T follicular helper cell (primary cell): ENCODE data around the gene PUM2.

Experiments
- DNase-seq: peaks from one replicate; pipeline ENCODE4 v3.0.0-alpha.2; 2020; ENCODE audit warnings: low read depth

Gene PUM2

DNA sequence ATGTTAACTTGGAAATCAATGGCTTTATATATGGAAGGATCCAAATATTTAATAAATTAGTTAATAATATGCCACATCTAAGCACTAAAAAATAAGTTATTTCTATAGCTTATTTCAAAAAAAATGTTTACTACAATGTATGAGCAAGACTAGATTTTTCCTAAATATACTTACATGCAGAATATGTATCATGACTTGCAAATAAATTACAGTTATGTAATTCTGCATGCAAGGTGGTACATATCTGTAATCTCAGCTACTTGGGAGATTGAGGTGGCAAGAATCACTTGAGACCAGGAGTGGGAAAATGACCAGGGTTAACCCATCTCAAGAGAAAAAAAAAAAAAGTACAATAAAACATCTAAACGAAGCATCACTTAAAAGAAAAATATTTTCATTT, 11.6 kb downstream of the PUM2 start:
- no peak for DNase-seq

DNA sequence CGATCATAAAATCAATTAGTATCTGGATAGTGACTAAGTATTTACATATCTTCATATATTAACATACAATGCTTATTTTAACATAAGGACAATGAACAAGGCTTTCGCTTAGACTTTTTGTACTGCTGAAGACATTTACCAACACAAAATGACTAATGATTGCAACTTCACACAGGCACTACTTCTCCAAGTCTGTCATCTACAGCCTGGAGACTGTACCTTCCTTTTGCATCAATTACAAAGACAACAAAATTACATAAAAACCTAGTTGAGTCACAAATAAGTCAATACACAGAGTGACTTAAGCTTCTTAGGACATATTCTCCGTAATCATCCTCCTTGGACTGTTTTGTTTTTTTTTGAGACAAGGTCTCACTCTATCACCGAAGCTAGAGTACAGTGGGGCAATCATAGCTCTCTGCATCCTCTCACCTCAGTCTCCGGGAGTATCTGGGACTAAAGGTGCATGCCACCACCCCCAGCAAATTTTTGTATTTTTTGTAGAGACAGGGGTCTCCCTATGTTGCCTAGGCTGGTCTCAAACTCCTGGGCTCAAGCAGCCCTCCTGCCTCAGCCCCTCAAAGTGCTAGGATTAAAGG, 15.9 kb downstream of the PUM2 start:
- no peak for DNase-seq

DNA sequence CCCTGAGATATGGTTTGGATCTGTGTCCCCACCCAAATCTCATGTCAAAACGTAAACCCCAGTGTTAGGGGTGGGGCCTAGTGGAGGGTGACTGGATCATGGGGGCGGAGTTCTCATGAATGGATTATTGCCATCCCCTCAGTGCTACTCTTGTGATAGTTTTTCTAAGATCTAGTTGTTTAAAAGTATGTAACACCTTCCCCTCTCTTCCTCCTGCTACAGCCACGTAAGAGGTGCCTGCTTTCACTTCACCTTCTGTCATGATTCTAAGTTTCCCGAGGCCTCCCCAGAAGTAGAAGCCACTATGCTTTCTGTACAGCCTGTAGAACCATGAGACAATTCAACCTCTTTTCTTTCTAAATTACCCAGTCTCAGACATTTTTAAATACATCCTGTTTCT, 16.9 kb downstream of the PUM2 start:
- DNase-seq = no peak

DNA sequence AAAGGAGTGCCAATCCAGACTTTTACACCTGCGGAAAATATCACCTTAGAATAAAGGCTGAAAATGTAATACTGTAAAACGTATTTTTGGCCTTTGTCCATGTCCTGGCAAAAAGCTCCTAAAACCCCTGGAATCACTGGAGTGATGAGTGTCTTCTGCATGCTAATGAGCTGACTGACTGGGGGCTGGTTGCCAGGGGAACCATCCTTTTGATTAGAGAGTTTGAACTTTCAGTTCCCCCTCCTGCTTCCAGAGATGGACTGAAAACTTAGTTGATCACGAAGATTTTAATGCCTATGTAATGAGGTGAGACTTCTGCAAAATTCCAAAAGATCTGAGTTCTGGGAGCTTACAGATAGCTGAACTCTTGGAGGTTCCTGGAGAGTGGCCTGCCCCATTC, 20.5 kb downstream of the PUM2 start:
- no peak for DNase-seq

DNA sequence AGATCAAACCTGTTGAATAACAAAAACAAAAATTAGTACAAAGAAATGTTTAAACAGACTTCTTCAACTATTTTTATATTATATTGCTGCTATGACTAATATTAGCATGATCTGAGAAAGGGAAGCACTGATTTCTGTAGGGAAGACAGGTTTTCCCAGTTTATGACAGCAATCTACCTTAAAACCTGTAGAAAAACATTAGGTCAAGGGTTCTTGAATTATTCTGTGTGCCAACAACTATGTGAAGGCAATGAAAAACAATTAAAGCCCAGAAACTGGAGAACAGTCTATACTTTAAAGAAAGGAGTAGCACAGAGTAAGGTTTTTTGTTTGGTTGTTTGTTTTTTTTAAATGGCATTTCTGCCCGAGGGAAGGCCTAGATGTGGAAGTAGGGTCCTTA, 23.3 kb downstream of the PUM2 start:
- no peak for DNase-seq

DNA sequence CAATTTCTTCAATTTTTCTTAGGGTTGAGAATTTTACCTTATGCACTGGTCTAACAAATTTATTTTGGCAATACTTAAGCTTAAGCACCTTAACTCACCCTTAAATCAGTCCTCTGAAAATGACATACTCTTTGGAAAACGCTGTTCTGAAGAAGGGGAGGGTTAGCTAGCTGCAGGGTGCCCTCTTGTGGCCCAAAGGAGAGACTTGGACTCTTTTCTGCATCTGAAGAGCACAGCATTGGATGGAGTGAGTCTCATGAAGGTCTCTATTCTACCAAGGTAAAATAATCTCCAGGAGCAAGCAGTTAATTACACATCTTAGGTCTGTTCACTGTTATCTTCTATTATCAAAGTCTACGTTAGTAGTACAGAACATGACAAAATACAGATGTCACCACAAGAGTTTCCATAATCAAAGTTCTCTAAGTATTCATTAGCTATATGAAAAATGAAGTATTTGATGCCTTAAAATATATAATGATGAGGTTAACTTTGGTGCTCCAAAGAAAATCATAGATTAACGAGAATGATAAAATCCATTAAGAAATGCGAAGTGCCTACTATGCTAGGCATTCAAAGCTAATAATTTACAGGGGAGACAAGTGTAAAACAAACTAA, 24.4 kb downstream of the PUM2 start:
- DNase-seq = peak; percentile 26

DNA sequence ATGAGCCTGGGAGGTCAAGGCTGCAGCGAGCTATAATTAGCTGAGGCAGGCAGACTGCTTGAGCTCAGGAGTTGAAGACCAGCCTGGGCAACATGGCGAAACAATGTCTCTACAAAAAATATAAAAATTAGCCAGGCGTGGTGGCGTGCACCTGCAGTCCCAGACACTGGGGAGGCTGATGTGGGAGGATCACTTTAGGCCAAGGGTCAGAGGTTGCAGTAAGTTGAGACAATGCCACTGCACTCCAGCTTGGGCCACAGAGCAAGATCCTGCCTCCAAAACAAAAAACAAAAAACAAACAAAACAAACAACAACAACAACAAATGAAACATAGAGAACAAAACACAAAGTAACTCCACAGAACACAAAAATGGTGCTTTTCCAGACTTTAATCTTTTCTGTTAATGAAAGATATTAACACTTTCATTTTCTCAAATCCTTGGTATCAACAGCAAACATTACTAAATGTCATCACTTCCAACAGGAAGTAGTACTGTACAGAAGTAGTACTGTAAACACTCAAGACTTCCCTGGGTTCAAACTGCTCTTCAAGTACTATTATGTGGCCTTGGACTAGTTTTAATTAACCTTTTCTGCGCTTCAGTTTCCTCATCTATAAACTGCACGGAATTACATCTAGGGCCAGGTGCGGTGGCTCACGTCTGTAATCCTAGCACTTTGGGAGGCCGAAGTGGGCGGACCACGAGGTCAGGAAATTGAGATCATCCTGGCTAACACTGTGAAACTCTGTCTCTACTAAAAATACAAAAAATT, 27.9 kb downstream of the PUM2 start:
- DNase-seq = no peak

DNA sequence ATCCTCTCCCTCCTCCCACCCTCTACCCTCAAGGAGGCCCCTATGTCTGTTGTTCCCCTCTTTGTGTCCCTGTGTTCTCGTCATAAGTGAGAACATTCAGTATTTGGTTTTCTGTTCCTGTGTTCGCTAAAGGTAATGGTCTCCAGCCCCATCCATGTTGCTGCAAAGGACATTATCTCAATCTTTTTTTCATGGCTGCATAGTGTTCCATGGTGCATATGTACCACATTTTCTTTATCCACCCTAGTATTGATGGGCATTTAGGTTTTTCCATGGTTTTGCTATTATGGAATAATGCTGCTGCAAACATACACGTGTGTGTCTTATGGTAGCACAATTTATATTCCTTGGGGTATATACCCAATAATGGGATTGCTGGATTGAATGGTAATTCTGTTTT, 33.0 kb downstream of the PUM2 start:
- no peak for DNase-seq

DNA sequence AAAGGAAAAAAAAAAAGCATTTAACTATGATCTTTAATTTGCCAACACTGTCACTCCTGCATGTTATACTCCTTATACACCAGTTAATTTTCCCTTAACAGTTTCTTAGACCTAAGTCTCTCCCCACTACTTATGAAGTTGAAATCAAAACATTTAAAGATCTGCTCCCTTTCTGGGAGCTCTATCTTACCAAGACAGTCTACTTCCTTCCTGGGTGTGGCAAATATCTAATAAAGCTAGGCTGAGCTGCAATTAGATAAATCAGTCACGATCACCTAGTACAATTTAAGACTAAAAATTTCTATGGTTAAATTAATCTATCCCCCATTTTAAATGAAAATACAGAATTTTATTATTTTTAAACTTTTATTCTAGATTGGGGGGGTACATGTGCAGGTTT, 33.4 kb downstream of the PUM2 start:
- no peak for DNase-seq

DNA sequence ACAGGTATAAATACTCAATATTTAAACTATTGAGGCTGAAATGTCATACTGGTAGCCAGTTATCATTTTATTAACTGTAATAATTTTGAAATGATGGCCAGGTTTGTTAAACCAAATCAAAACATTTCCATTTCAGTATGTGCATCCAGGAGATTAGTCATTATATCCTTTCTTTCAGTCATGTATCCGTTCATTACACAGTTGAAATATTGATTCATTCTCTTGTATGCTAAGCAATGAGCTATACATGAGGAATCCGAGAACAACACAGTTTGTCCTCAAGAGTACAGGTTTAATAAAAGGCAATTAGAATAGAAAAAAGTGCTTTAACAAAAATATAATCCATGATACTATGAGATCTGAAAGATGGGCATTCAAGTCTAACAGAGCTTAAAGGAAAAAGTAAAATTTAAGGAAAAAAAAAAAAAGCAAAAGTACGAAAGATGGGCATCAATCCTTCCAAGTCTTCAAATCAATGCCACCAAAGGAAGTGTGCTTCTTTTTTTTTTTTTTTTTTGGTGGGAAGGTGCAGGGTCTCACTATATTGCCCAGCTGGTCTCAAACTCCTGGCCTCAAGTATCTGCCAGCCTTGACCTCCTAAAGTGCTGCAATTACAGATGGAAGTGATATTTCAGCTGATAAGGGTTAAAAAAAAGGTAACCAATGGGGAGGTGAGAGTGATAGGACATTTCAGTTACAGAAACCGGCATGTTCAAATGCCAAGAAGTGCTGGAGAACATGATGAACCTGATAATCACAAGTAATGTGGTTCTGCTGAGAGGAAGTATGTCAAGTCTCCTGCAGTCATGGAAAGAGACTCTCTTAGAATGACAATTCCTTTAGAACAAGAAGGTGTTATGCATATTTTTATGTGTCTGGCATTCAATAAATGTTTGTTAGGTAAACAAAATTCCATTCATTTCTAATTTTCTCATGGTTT, 35.8 kb downstream of the PUM2 start:
- DNase-seq = no peak

DNA sequence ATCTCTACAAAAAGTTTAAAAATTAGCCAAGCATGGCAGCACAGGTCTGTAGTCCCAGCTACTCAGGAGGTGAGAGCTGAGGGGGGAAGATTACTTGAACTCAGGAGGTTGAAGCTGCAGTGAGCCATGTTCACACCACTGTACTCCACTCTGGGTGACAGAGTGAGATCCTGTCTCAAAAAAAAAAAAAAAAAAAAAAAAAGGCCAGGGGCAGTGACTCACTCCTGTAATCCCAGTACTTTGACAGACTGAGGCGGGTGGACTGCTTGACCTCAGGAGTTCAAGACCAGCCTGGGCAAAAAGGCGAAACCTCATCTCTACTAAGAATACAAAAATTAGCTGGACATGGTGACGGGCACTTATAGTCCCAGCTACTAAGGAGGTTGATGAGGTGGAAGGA, 37.0 kb downstream of the PUM2 start:
- DNase-seq = no peak

DNA sequence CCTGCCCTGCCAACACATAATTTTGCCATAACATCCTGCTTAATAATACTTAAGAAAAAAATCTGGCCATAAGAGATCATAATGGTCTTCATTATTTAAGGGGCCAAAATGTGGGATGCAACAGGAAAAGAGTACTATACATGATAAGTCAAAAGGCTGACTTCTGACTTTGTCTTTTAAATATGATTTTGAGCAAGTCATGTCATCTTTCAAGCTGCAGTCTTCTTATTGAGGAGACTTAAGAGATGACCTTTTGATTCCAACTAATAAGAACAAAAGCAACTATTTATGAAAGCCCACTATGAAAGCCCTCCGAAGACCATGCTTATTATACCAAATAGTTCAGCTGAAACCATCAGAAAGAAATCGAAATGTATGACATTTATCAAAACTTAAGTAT, 41.6 kb downstream of the PUM2 start:
- DNase-seq = no peak

DNA sequence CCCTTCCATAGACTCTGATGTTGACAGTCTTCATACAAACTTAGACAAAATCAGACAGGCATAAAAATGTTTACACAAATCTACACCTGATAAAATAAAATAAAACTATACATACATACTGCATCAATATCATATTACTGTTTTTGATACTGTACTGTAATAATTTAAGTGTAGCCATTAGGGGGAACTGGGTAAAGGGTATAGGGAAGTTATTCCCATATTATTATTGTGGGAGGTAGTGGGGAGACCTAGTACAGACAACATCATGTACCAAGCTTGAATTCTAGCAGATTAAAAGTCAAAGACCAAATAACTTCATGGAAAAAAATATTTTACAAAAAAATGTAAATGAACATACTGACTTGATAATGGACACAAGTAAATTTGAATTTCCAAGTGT, 43.3 kb downstream of the PUM2 start:
- no peak for DNase-seq

DNA sequence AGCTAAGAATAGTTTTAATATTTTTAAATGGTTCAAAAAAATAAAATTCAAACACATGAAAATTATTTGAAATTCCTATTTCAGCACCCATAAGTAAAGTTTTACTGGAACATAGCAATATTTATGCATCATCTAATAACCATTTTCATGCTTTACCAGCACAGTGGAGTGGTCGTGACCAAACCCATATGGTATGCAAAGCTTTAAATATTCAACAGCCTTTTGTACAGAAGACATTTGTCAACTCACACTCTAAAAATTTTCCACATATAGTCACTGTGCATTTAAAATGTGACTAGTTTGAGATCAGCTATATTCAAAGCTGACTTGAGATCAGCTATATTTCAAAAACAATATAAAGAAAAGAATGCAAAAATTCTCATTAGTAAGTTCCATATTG, 46.2 kb downstream of the PUM2 start:
- no peak for DNase-seq

DNA sequence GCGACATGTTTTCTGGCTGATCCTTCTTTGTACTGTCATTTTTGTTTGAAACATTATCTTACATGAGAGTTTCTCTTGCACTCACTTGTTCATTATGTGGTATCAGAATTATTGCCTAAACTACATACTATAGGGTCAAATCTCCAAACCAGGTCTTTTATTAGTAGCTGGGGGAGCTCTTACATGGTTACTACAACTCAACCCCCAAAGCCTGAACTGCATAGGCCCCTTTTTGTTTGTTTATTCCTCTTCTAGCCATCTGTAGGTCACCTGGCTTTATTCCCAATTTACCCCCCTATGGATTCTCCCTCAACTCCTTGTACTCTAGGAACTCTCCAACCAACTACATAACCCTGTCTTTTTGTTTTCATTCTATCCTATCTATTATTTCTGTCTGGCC, 46.7 kb downstream of the PUM2 start:
- no peak for DNase-seq

DNA sequence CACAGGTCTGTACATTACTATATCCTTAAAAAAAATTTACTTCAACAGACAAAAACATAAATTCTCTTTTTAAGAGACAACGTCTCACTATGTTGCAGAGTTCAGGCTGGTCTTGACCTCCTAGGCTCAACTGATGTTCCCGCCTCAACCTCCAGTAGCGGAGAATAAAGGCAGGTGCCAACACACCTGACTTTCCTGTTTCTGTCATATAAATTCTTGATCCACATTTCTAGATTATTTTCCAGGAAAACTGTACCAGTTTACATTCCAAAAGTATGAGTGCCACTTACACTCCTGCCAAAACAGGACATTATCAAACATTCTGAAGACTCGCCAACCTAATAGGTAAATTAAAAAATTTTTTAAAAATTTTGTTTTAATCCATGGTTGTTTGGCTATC, 48.6 kb downstream of the PUM2 start:
- DNase-seq = no peak

DNA sequence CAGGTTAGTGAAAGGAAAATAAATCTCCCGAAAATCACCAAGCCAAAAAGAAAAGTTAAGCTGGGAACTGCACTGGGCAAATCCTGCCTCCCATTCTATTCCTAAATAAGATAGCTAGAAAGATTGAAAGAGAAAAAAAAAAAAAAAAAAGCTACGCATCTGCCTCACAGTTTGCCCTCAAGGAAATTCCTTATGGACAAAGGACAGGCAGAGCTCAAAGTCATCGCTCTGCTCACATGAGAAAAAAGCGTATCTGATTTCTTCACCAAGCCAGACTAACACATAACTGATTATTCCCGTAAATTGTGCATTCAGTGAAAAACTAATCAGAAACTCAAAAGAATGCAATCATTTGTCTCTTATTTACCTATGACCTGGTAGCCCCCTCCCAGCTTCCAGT, 50.0 kb downstream of the PUM2 start:
- no peak for DNase-seq

DNA sequence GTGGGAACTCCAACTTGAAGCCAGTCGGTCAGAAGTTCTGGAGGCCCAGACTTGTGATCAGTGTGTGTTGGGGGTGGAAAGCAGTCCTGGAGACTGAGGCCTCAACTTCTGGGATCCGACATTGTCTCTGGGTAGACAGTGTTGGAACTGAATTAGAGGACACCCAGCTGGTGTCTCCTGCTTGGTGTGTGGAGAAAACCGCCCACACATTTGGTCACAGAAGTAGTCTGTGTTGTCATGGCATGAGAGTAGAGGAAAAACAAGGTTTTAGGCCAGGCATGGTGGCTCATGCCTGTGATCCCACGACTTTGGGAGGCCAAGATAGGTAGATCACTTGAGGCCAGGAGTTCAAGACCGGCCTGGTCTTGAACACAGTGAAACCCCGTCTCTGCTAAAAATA, 51.5 kb downstream of the PUM2 start:
- DNase-seq = no peak

DNA sequence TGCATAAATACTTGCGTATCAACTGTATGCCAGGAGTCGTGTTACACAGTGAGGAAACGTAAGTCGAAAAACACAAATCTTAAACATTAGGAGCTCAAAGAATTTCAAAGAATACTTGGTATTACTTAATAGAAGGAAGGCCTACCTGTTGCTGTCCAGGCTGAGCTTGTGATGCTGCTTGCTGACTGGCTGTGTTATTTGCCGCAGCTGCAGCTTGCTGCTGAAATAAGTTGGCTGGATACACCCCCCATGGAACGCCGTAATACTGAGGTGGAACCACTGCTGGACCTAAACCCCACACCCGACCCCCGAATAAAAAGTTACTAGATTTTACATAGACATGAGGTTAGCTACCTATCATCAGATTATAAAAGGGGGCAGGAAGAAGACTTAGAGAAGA, 56.4 kb downstream of the PUM2 start:
- DNase-seq = no peak

DNA sequence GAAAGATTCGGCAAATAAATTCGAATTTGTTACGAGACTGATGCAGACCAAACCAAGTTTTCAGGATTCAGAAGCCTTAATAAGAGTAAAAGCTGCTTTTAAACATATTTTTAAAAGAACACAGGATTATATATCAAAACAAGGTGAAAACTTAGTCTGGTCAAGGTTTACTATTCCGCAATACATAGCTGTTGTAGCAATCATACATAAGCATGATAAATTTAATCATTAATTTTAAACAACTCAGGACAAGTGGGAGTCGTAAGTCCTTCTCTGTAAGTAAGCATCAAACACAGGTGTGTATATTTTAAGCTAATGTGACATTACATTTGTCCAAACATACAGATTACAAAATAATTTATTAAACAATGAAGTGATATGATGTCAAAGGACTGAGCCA, 57.7 kb downstream of the PUM2 start:
- no peak for DNase-seq

DNA sequence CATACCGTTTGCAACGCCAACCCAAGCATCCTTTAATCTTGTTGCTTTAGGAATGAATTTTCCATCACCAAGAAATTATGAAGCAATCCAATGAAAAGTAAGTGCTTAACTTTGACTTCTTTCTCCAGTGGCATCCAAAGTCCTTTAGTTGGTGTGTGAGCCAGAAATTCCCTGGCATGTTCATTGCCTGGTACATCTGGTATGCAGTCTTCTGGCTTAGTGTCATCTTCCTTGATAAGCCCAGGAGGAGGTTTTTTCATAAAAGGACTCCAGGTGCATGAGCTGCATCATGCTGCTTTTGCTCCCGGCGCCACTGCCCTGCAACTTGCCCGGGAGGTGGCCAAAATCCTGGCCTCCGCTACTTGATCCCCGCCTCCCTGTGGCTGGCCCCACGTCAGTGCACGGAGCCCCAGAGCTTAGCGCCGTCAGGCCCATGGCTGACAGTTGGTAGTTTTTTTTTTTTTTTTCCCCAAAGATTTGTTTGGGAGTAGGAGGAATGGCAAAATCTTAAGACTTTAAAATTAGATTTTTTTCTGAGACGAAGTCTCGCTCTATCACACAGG, 58.7 kb downstream of the PUM2 start:
- DNase-seq = no peak

DNA sequence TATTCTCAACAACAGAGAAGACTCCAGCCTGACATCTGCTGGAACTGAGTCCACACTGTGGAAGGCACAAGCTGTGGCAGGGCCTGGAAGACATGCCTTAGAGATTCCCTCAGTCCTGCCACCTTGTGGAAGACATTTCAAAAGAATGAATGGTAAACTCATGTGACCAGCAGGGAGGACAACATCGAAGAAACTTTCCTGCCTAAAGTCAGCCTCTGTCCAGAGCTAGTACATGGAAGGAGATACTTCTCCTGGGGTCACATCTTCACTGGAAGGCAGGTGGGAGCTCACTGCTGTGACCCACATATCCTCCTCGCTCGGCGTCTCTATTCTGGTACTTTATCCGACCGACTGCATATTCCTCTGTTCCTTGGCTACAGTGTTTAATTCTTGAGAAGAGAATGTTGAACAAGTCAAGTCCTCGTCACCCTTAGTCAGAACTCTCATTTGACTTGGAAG, 59.5 kb downstream of the PUM2 start:
- DNase-seq = no peak
